K562 (cell line): ENCODE results near the gene KLF5. TPM values are rescaled to one million over a fixed set of nuclear protein-coding genes. Genes with fewer than 3 reads are reported as not detected.

ENCODE experiments used
- ATAC-seq: fragments of 200-7000 bp; cut with Tn5 transposase; 3 replicates; pipeline ENCODE4 v1.9.1; 2020; ENCODE audit warnings: moderate library complexity
- BruUV-seq: library from RNA; stranded (reverse); fragments of 400-500 nt; replicated peaks from 2 replicates; lab custom pipeline; 2021; lab: Mats Ljungman, UMichigan
- CTCF ChIA-PET: fragments of 300-600 bp; formaldehyde crosslinking; extraction: SDS; loops from one replicate; lab custom pipeline; 2021; ENCODE audit warnings: low intra/inter-chr PET ratio; lab: Yijun Ruan, JAX
- POLR2A ChIA-PET: fragments of 300-600, 350-650 bp; sonication (Branson Sonifier 250); formaldehyde crosslinking; extraction: SDS; loops from one replicate; lab custom pipeline; 2021; ENCODE audit warnings: antibody characterized with exemption, inconsistent platforms; lab: Yijun Ruan, JAX
- DNase-seq, 4 experiments: peaks; one replicate each; pipeline versions ENCODE4 v3.0.0 to v3.0.0-alpha.2; 2011 to 2018; ENCODE audit warnings: low spot score in 3 of 4, mixed read lengths in 3 of 4; ENCODE audit errors: extremely low read depth in 1 of 4
- FAIRE-seq: peaks from 2 replicates; lab custom pipeline; 2011; peaks lifted over from hg19 to GRCh38; lab: Jason Lieb, UNC
- H2AFZ ChIP-seq: 2 replicates; pipeline ENCODE4 v1.6.0; 2011; ENCODE audit warnings: low read depth, low read length, control low read depth, inconsistent platforms
- H3K27ac ChIP-seq: fragments of 200-600 bp; 3 replicates; pipeline ENCODE4 v1.8.0; 2011; ENCODE audit warnings: low read depth, mild to moderate bottlenecking, control low read depth, inconsistent platforms, low read length, moderate library complexity, mixed read lengths; ENCODE audit errors: extremely low read depth
- H3K27me3 ChIP-seq, 2 experiments: fragments of 300-600 bp in 1 of 2; 2 replicates in 1 of 2; 3 replicates in 1 of 2; pipeline versions ENCODE4 v1.6.0 to v1.8.0; 2011; ENCODE audit warnings: inconsistent platforms in 2 of 2, low read length in 2 of 2, mild to moderate bottlenecking in 1 of 2, mixed read lengths in 1 of 2, moderate library complexity in 1 of 2; ENCODE audit not compliant: control insufficient read depth in 2 of 2, insufficient read depth in 2 of 2
- H3K36me3 ChIP-seq: fragments of 300-600 bp; 3 replicates; pipeline ENCODE4 v1.8.0; 2011; ENCODE audit warnings: mild to moderate bottlenecking, low read length, inconsistent platforms; ENCODE audit not compliant: control insufficient read depth, insufficient read depth
- H3K4me1 ChIP-seq, 2 experiments: fragments of 200-600 bp in 1 of 2; replicated peaks in 1 of 2; 2 replicates in 1 of 2; 3 replicates in 1 of 2; pipeline versions ENCODE4 v1.5.1 to v1.8.0; 2011; ENCODE audit warnings: inconsistent platforms in 2 of 2, low read length in 2 of 2, mild to moderate bottlenecking in 1 of 2, mixed read lengths in 1 of 2, moderate library complexity in 1 of 2; ENCODE audit not compliant: control insufficient read depth in 2 of 2, insufficient read depth in 2 of 2
- H3K4me2 ChIP-seq: 2 replicates; pipeline ENCODE4 v1.6.1; 2011; ENCODE audit warnings: low read length, control low read depth, inconsistent platforms, mixed read lengths; ENCODE audit not compliant: insufficient read depth
- H3K4me3 ChIP-seq: fragments of 200-600 bp; sonication (generic), shearing (Covaris generic); 2 replicates; pipeline ENCODE4 v1.5.1; 2016; ENCODE audit warnings: control low read depth, inconsistent platforms
- H3K79me2 ChIP-seq: fragments of 200-600 bp; 3 replicates; pipeline ENCODE4 v1.8.0; 2011; ENCODE audit warnings: low read length, inconsistent platforms; ENCODE audit not compliant: control insufficient read depth, insufficient read depth
- H3K9ac ChIP-seq, 2 experiments: 2 replicates each; pipeline versions ENCODE4 v1.6.0 to v1.6.1; 2011; ENCODE audit warnings: low read depth in 2 of 2, low read length in 2 of 2, control low read depth in 1 of 2, inconsistent platforms in 1 of 2, mild to moderate bottlenecking in 1 of 2, mixed read lengths in 1 of 2; ENCODE audit not compliant: insufficient read depth in 1 of 2
- H3K9me1 ChIP-seq: one replicate; pipeline ENCODE4 v1.6.0; 2011; ENCODE audit warnings: inconsistent platforms, mild to moderate bottlenecking, low read length, moderate library complexity; ENCODE audit not compliant: control insufficient read depth, insufficient read depth
- H3K9me3 ChIP-seq: replicated peaks from 2 replicates; pipeline ENCODE4 v1.5.1; 2011; ENCODE audit warnings: low read depth, low read length, inconsistent platforms; ENCODE audit not compliant: control insufficient read depth, insufficient read depth
- H4K20me1 ChIP-seq: replicated peaks from 2 replicates; pipeline ENCODE4 v1.6.1; 2011; ENCODE audit warnings: low read length, inconsistent platforms, mixed read lengths; ENCODE audit not compliant: control insufficient read depth, insufficient read depth
- ARID4B ChIP-seq: sonication (generic); formaldehyde crosslinking; IDR thresholded peaks from 2 replicates; pipeline ENCODE4 v1.8.0; 2022; ENCODE audit warnings: mild to moderate bottlenecking, missing genetic modification reagents
- BACH1 ChIP-seq: fragments of 200-800 bp; sonication (Bioruptor generic); IDR thresholded peaks from 2 replicates; pipeline ENCODE4 v1.6.1; 2016; ENCODE audit warnings: missing genetic modification characterization, missing compliant biosample characterization
- FOSL1 ChIP-seq: fragments of 200-800 bp; sonication (Bioruptor generic); conservative IDR thresholded peaks from 2 replicates; pipeline ENCODE4 v1.6.1; 2016; ENCODE audit warnings: missing genetic modification characterization, missing compliant biosample characterization
- MBD1 ChIP-seq: fragments of 250-450 bp; sonication (Bioruptor Pico); IDR thresholded peaks from 2 replicates; pipeline ENCODE4 v1.8.0; 2022; ENCODE audit warnings: inconsistent platforms
- WGBS: fragments of 100-300 bp; shearing (Covaris generic); methylation state at CpG from one replicate; pipeline ENCODE4 v1.1.6; 2016; ENCODE audit warnings: low coverage, mixed read lengths; ENCODE audit not compliant: insufficient coverage; ENCODE audit errors: missing lambda C conversion rate; 5-methylcytosine and 5-hydroxymethylcytosine counted together
- in situ Hi-C: fragments of 300-500 bp; cut with MboI; formaldehyde crosslinking; loops from 4 replicates; pipeline ENCODE4 v1.15.0; 2018; ENCODE audit warnings: inconsistent platforms, mixed read lengths
- intact Hi-C: fragments of 100-400 bp; cut with micrococcal nuclease; formaldehyde crosslinking; loops from 2 replicates; pipeline ENCODE4 v1.14.2; 2022
- polyA plus RNA-seq, 8 experiments: library from polyadenylated mRNA; depleted of rRNA in 4 of 8; stranded (reverse) in 5 of 8; unstranded in 3 of 8; fragments of >200 nt; fragmentation: Nextera tagmentation in 2 of 8; fragmentation: Illumina TruSeq in 1 of 8; extraction: Ambion mirVana in 2 of 8; extraction: Trizol in 1 of 8; gene quantifications; 2 replicates each; pipeline versions ENCODE4 v1.2.1 to v1.2.3, GENCODE V29; 2011 to 2014; ENCODE audit warnings: inconsistent platforms in 1 of 8, missing spikeins in 1 of 8
- total RNA-seq, 7 experiments: library from RNA; depleted of rRNA in 6 of 7; stranded (reverse); fragments of >200 nt in 6 of 7; fragmentation: Illumina TruSeq in 2 of 7; extraction: Trizol in 2 of 7; gene quantifications; 2 replicates each; pipeline versions ENCODE4 v1.2.1 to v1.2.3, GENCODE V29; 2011 to 2021; ENCODE audit warnings: low replicate concordance in 1 of 7
- TF ChIP-seq, protein P1 (sequence below): fragments of 200-800 bp; sonication (Bioruptor generic); IDR thresholded peaks from 2 replicates; pipeline ENCODE4 v1.6.1; 2017; ENCODE audit warnings: missing genetic modification characterization, missing compliant biosample characterization

Gene KLF5
- total and polyA plus RNA-seq, 9 of the 15 experiments (the other 6 are each of a cell fraction or from before 2014, with no cell fraction given), result 0.17 to 1.0 (median 0.36) TPM

- Histone ChIP-seq H2AFZ (0 out of 2 replicates have a peak overlapping the region, but pooled peaks have one; percentile 74), H3K4me2 (no peak overlapping the region), H3K79me2 (no peaks in the 10 kb centered on the region), H3K9me3 (no peaks in the 10 kb centered on the region), H3K4me1 (no peaks in the 10 kb centered on the region; a peak in 2 of 5 replicates), H4K20me1 (no peaks in the 10 kb centered on the region), H3K27ac (no peak overlapping the region), H3K9me1 (no peaks in the 10 kb centered on the region), H3K36me3 (no peaks in the 10 kb centered on the region), H3K4me3 (no peak overlapping the region), H3K27me3 (no peaks in the 10 kb centered on the region), H3K9ac (no peak overlapping the region)
- ChIA-PET POLR2A (no interaction called here), CTCF (no interaction called here)
- intact Hi-C loops (no loop called here), in situ Hi-C loops (no loop called here)
- BruUV-seq, result no TSS peak
- ATAC-seq, result no peak
- TF ChIP-seq FOSL1 (tag), result peak; percentile 59
- no peak for TF ChIP-seq ARID4B (CRISPR knock-in tag)
- no peak for TF ChIP-seq MBD1 (CRISPR knock-in tag)
- TF ChIP-seq, protein P1, sequence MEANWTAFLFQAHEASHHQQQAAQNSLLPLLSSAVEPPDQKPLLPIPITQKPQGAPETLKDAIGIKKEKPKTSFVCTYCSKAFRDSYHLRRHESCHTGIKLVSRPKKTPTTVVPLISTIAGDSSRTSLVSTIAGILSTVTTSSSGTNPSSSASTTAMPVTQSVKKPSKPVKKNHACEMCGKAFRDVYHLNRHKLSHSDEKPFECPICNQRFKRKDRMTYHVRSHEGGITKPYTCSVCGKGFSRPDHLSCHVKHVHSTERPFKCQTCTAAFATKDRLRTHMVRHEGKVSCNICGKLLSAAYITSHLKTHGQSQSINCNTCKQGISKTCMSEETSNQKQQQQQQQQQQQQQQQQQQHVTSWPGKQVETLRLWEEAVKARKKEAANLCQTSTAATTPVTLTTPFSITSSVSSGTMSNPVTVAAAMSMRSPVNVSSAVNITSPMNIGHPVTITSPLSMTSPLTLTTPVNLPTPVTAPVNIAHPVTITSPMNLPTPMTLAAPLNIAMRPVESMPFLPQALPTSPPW (CRISPR knock-in tag), result no peak
- TF ChIP-seq BACH1 (tag), result 0 out of 2 replicates have a peak, but pooled peaks have one; percentile 12
- no CpG with 5 or more reads among the region's 1 CpG for WGBS
- FAIRE-seq, result no peak
- DNase-seq, result no peak
Measured at GRCh38 chr13:73090823-73091187, 32.0 kb downstream of the KLF5 start.
